Measurements from ENCODE around the gene SULF2. TPM values are rescaled to one million over a fixed set of nuclear protein-coding genes. Genes with fewer than 3 reads are reported as not detected.

The SULF2 gene
- total and polyA plus RNA-seq, 2 of the 13 experiments (the other 11 are each of a cell fraction or from before 2014, with no cell fraction given): 7.2 to 50.9 TPM

- Histone ChIP-seq H3K4me2 (ENCODE audit: low read depth, low read length) (no peak overlapping the region), H3K4me3 (replicated peaks in 1 of 3; ENCODE audit: insufficient read depth in 1 of 3, low read depth in 2 of 3, low read length in 3 of 3) (no peak overlapping the region), H2AFZ (ENCODE audit: low read length) (no peak overlapping the region), H3K79me2 (ENCODE audit: insufficient read depth, low read length) (no peaks in the 10 kb centered on the region), H3K9ac (ENCODE audit: insufficient read depth, low read depth, low read length) (no peak overlapping the region), H4K20me1 (ENCODE audit: insufficient read depth, low read length) (no peaks in the 10 kb centered on the region), H3K36me3 (replicated peaks in 1 of 2; ENCODE audit: control insufficient read depth in 1 of 2, insufficient read depth in 2 of 2, low read length in 2 of 2) (no peaks in the 10 kb centered on the region), H3K4me1 (ENCODE audit: insufficient read depth, low read length) (peaks cover 22% of the 10 kb centered on the region), H3K27me3 (ENCODE audit: control insufficient read depth in 1 of 2, insufficient read depth in 2 of 2, low read length in 2 of 2) (no peaks in the 10 kb centered on the region), H3K27ac (ENCODE audit: extremely low read length, insufficient read depth, low read length) (no peak overlapping the region), H3K9me3 (ENCODE audit: low read length) (no peaks in the 10 kb centered on the region)
- no peak for ATAC-seq
- no peak for FAIRE-seq
- no peak for TF ChIP-seq TBP (CRISPR knock-in tag; IDR thresholded peaks at IDR 0.05)
- 0 out of 2 replicates have a peak, but pooled peaks have one; percentile 4 for TF ChIP-seq ZNF891 (CRISPR knock-in tag; IDR thresholded peaks at IDR 0.05)
- TF ChIP-seq ZNF30 (CRISPR knock-in tag; IDR thresholded peaks at IDR 0.05): 0 out of 2 replicates have a peak, but pooled peaks have one; percentile 9
- BruUV-seq (replicated peaks): no TSS peak
- WGBS (ENCODE audit: low lambda C conversion rate): 86% methylated on average over 11 of the region's 15 CpGs
- no peak for DNase-seq (ENCODE audit: low spot score)
- POLR2A ChIA-PET: no interaction called here
- CTCF ChIA-PET (ENCODE audit: low intra/inter-chr PET ratio, low total read pairs): no interaction called here
- in situ Hi-C loops (cut with HindIII; ENCODE audit: extremely low pct_ligation_motif_present, low pct_unique_long_range_greater_than_20kb) (no loop called here), intact Hi-C loops (cut with micrococcal nuclease; ENCODE audit: unreplicated experiment) (no loop called here)
Observed at GRCh38 chr20:47674145-47674544, 111.1 kb downstream of the SULF2 start.

GRCh38 chr20:47673671-47673955 lies 111.7 kb downstream of the SULF2 start:
- no peak for ATAC-seq
- H3K27ac ChIP-seq (ENCODE audit: extremely low read length, insufficient read depth, low read length): no peak overlapping the region
- TF ChIP-seq CREB3 (CRISPR knock-in tag; IDR thresholded peaks at IDR 0.05) (no peak), ZNF775 (CRISPR knock-in tag; IDR thresholded peaks at IDR 0.05; ENCODE audit: borderline replicate concordance) (no peak), CBFB (CRISPR knock-in tag; IDR thresholded peaks at IDR 0.05) (no peak), AGO2 (optimal IDR thresholded peaks at IDR 0.05; ENCODE audit: low read depth, low read length) (peak; percentile 2)
- peaks cover 27% of the 10 kb centered on the region for H3K4me1 ChIP-seq (ENCODE audit: insufficient read depth, low read length)
- BruUV-seq (replicated peaks): no TSS peak
- POLR2A ChIA-PET: no interaction called here
- intact Hi-C loops (cut with micrococcal nuclease; ENCODE audit: unreplicated experiment) (no loop called here), in situ Hi-C loops (cut with HindIII; ENCODE audit: extremely low pct_ligation_motif_present, low pct_unique_long_range_greater_than_20kb) (no loop called here)
- no peaks in the 10 kb centered on the region for H3K9me3 ChIP-seq (ENCODE audit: low read length)
- WGBS (ENCODE audit: low lambda C conversion rate): 79% methylated on average over 6 of the region's 6 CpGs
- H3K36me3 ChIP-seq (replicated peaks in 1 of 2; ENCODE audit: control insufficient read depth in 1 of 2, insufficient read depth in 2 of 2, low read length in 2 of 2): no peaks in the 10 kb centered on the region
- no peaks in the 10 kb centered on the region for H3K27me3 ChIP-seq (ENCODE audit: control insufficient read depth in 1 of 2, insufficient read depth in 2 of 2, low read length in 2 of 2)
- no peak overlapping the region for H3K9ac ChIP-seq (ENCODE audit: insufficient read depth, low read depth, low read length)
- DNase-seq (ENCODE audit: low spot score): no peak
- CTCF ChIA-PET (ENCODE audit: low intra/inter-chr PET ratio, low total read pairs): no interaction called here
- no peaks in the 10 kb centered on the region for H3K79me2 ChIP-seq (ENCODE audit: insufficient read depth, low read length)
- no peaks in the 10 kb centered on the region for H4K20me1 ChIP-seq (ENCODE audit: insufficient read depth, low read length)
- no peak overlapping the region for H3K4me2 ChIP-seq (ENCODE audit: low read depth, low read length)
- FAIRE-seq: no peak
- H3K4me3 ChIP-seq (replicated peaks in 1 of 3; ENCODE audit: insufficient read depth in 1 of 3, low read depth in 2 of 3, low read length in 3 of 3): no peak overlapping the region
- no peak overlapping the region for H2AFZ ChIP-seq (ENCODE audit: low read length)

Measured in HepG2 (cell line).